H1 (cell line): Measurements from ENCODE around the gene SCN1B. TPM values are rescaled to one million over a fixed set of nuclear protein-coding genes. Genes with fewer than 3 reads are reported as not detected.

Source experiments
- CTCF ChIA-PET: fragments of 300-600 bp; sonication (Branson Sonifier 250); formaldehyde crosslinking; loops from one replicate; lab custom pipeline; 2021; ENCODE audit not compliant: partially characterized antibody; lab: Charles Lee
- POLR2A ChIA-PET: fragments of 300-600 bp; sonication (Branson Sonifier 250); formaldehyde crosslinking; loops from one replicate; lab custom pipeline; 2021; ENCODE audit warnings: inconsistent platforms; ENCODE audit not compliant: partially characterized antibody; lab: Charles Lee
- DNase-seq, 2 experiments: peaks; one replicate each; pipeline versions ENCODE4 v3.0.0 to v3.0.0-alpha.2; 2010 to 2022; ENCODE audit warnings: low spot score in 2 of 2, low read depth in 1 of 2, mixed read lengths in 1 of 2
- FAIRE-seq: peaks from 2 replicates; lab custom pipeline; 2011; peaks lifted over from hg19 to GRCh38; lab: Jason Lieb, UNC
- H2AFZ ChIP-seq: 2 replicates; pipeline ENCODE4 v1.8.1; 2012; ENCODE audit warnings: low read length, inconsistent platforms
- H2AK5ac ChIP-seq: 2 replicates; pipeline ENCODE4 v1.6.1; 2013; ENCODE audit warnings: low read depth, low read length
- H2BK120ac ChIP-seq: replicated peaks from 2 replicates; pipeline ENCODE3; 2013; ENCODE audit warnings: low read depth, low read length, inconsistent platforms
- H2BK12ac ChIP-seq: 2 replicates; pipeline ENCODE4 v1.6.1; 2013; ENCODE audit warnings: low read depth, low read length
- H2BK15ac ChIP-seq: 2 replicates; pipeline ENCODE4 v1.6.1; 2013; ENCODE audit warnings: low read length
- H2BK20ac ChIP-seq: 2 replicates; pipeline ENCODE4 v1.6.1; 2013; ENCODE audit warnings: low read length
- H2BK5ac ChIP-seq: 2 replicates; pipeline ENCODE4 v1.6.1; 2013; ENCODE audit warnings: low read depth, low read length
- H3K14ac ChIP-seq: 2 replicates; pipeline ENCODE4 v1.6.1; 2013; ENCODE audit warnings: inconsistent platforms; ENCODE audit not compliant: insufficient read length
- H3K18ac ChIP-seq: 2 replicates; pipeline ENCODE4 v1.6.1; 2013; ENCODE audit warnings: low read length; ENCODE audit errors: extremely low read depth
- H3K23ac ChIP-seq: 2 replicates; pipeline ENCODE4 v1.6.1; 2013; ENCODE audit warnings: inconsistent platforms; ENCODE audit not compliant: insufficient read length
- H3K23me2 ChIP-seq: 2 replicates; pipeline ENCODE4 v1.6.1; 2013; ENCODE audit warnings: low read depth, low read length
- H3K27ac ChIP-seq: 2 replicates; pipeline ENCODE4 v1.6.1; 2011; ENCODE audit warnings: low read depth, low read length, inconsistent platforms
- H3K27me3 ChIP-seq, 4 experiments: replicated peaks in 1 of 4; 1 replicate in 1 of 4; 2 replicates in 3 of 4; pipeline versions ENCODE4 v1.6.1 to v1.8.1; 2011 to 2013; ENCODE audit warnings: low read length in 3 of 4, mild to moderate bottlenecking in 3 of 4, inconsistent platforms in 2 of 4, mixed read lengths in 2 of 4, moderate library complexity in 1 of 4; ENCODE audit not compliant: control insufficient read depth in 3 of 4, insufficient read depth in 3 of 4; ENCODE audit errors: extremely low read depth in 1 of 4
- H3K36me3 ChIP-seq, 4 experiments: 2 replicates each; pipeline versions ENCODE4 v1.6.1 to v1.8.1; 2011 to 2013; ENCODE audit warnings: mild to moderate bottlenecking in 4 of 4, low read length in 3 of 4, moderate library complexity in 2 of 4, control low read depth in 1 of 4, inconsistent platforms in 1 of 4; ENCODE audit not compliant: insufficient read depth in 4 of 4, control insufficient read depth in 2 of 4
- H3K4ac ChIP-seq: replicated peaks from 2 replicates; pipeline ENCODE3; 2013; ENCODE audit warnings: low read length, low read depth, mixed read lengths, inconsistent platforms; ENCODE audit not compliant: insufficient read length
- H3K4me1 ChIP-seq, 4 experiments: replicated peaks in 1 of 4; 1 replicate in 1 of 4; 2 replicates in 3 of 4; pipeline versions ENCODE4 v1.6.1 to v1.8.1; 2011 to 2013; ENCODE audit warnings: low read length in 3 of 4, inconsistent platforms in 2 of 4, mixed read lengths in 1 of 4; ENCODE audit not compliant: insufficient read depth in 4 of 4, control insufficient read depth in 3 of 4
- H3K4me2 ChIP-seq, 2 experiments: 2 replicates each; pipeline versions ENCODE4 v1.6.1 to v1.8.1; 2011 to 2013; ENCODE audit warnings: low read depth in 2 of 2, low read length in 2 of 2, control low read depth in 1 of 2, inconsistent platforms in 1 of 2, mild to moderate bottlenecking in 1 of 2; ENCODE audit not compliant: insufficient read depth in 1 of 2
- H3K4me3 ChIP-seq, 4 experiments: fragments of 200-600, 300-600 bp in 1 of 4; sonication (generic), shearing (Covaris generic), sonication (Bioruptor Twin) in 1 of 4; 2 replicates each; pipeline versions ENCODE4 v1.5.1 to v1.8.1; 2011 to 2016; ENCODE audit warnings: low read length in 4 of 4, low read depth in 3 of 4, control low read depth in 2 of 4, inconsistent platforms in 2 of 4, mild to moderate bottlenecking in 2 of 4, mixed read lengths in 1 of 4, moderate library complexity in 1 of 4; ENCODE audit not compliant: insufficient read depth in 2 of 4; ENCODE audit errors: extremely low read depth in 1 of 4
- H3K56ac ChIP-seq: replicated peaks from 2 replicates; pipeline ENCODE3; 2013; ENCODE audit warnings: low read depth, mild to moderate bottlenecking, mixed read lengths, low read length, inconsistent platforms; ENCODE audit not compliant: insufficient read length
- H3K79me1 ChIP-seq: 2 replicates; pipeline ENCODE4 v1.6.1; 2013; ENCODE audit warnings: low read depth, low read length, control low read depth
- H3K79me2 ChIP-seq, 2 experiments: 2 replicates each; pipeline versions ENCODE4 v1.6.1 to v1.8.1; 2012 to 2013; ENCODE audit warnings: low read length in 2 of 2, mild to moderate bottlenecking in 2 of 2, inconsistent platforms in 1 of 2; ENCODE audit not compliant: insufficient read depth in 2 of 2, control insufficient read depth in 1 of 2
- H3K9ac ChIP-seq, 4 experiments: replicated peaks in 1 of 4; 1 replicate in 1 of 4; 2 replicates in 3 of 4; pipeline versions ENCODE4 v1.6.1 to v1.8.1; 2011 to 2013; ENCODE audit warnings: low read depth in 3 of 4, low read length in 3 of 4, control low read depth in 2 of 4, mild to moderate bottlenecking in 2 of 4, moderate library complexity in 2 of 4, inconsistent platforms in 1 of 4; ENCODE audit errors: extremely low read depth in 1 of 4
- H3K9me3 ChIP-seq, 2 experiments: 2 replicates each; pipeline versions ENCODE4 v1.6.1 to v1.8.1; 2012 to 2013; ENCODE audit warnings: mild to moderate bottlenecking in 2 of 2, moderate library complexity in 2 of 2, control low read depth in 1 of 2, inconsistent platforms in 1 of 2, low read depth in 1 of 2, low read length in 1 of 2, mixed read lengths in 1 of 2; ENCODE audit not compliant: insufficient read depth in 2 of 2
- H4K20me1 ChIP-seq, 2 experiments: replicated peaks in 1 of 2; 2 replicates each; pipeline versions ENCODE3 to v1.8.1; 2011 to 2013; ENCODE audit warnings: inconsistent platforms in 2 of 2, low read length in 2 of 2, mild to moderate bottlenecking in 1 of 2; ENCODE audit not compliant: insufficient read depth in 2 of 2, control insufficient read depth in 1 of 2
- H4K5ac ChIP-seq: 2 replicates; pipeline ENCODE4 v1.6.1; 2013; ENCODE audit warnings: low read length, low read depth, mixed read lengths, inconsistent platforms; ENCODE audit not compliant: insufficient read length
- H4K8ac ChIP-seq: 2 replicates; pipeline ENCODE4 v1.8.0; 2013; ENCODE audit warnings: mild to moderate bottlenecking, moderate library complexity, low read length, inconsistent platforms; ENCODE audit not compliant: insufficient read depth; ENCODE audit errors: extremely low read depth
- H4K91ac ChIP-seq: replicated peaks from 2 replicates; pipeline ENCODE3; 2013; ENCODE audit warnings: low read length, mixed read lengths, inconsistent platforms; ENCODE audit not compliant: insufficient read length
- E2F6 ChIP-seq: IDR thresholded peaks from 2 replicates; pipeline ENCODE4 v1.6.1; 2012; ENCODE audit warnings: inconsistent platforms
- RAD21 ChIP-seq, 2 experiments: IDR thresholded peaks in 1 of 2; conservative IDR thresholded peaks in 1 of 2; 2 replicates each; pipeline ENCODE4 v1.6.1; 2011; ENCODE audit warnings: low read depth in 2 of 2, low read length in 2 of 2, improper control_type of control experiment in 1 of 2, inconsistent platforms in 1 of 2, mild to moderate bottlenecking in 1 of 2, moderate library complexity in 1 of 2
- RXRA ChIP-seq: IDR thresholded peaks from 2 replicates; pipeline ENCODE4 v1.6.1; 2011; ENCODE audit warnings: low read depth, mild to moderate bottlenecking, low read length, moderate library complexity; ENCODE audit not compliant: insufficient read depth
- SIN3A ChIP-seq, 2 experiments: IDR thresholded peaks in 1 of 2; conservative IDR thresholded peaks in 1 of 2; 2 replicates each; pipeline ENCODE4 v1.6.1; 2011 to 2012; ENCODE audit warnings: low read length in 2 of 2, improper control_type of control experiment in 1 of 2, low read depth in 1 of 2, mild to moderate bottlenecking in 1 of 2
- SIX5 ChIP-seq: IDR thresholded peaks from 2 replicates; pipeline ENCODE4 v1.6.1; 2011; ENCODE audit warnings: mild to moderate bottlenecking, low read depth, low read length
- TAF1 ChIP-seq: IDR thresholded peaks from 2 replicates; pipeline ENCODE4 v1.6.1; 2011; ENCODE audit warnings: mild to moderate bottlenecking, low read depth, low read length
- USF2 ChIP-seq: IDR thresholded peaks from 2 replicates; pipeline ENCODE4 v1.6.1; 2011; ENCODE audit warnings: low read length, improper control_type of control experiment
- ZNF274 ChIP-seq: IDR thresholded peaks from 2 replicates; pipeline ENCODE4 v1.7.0; 2012; ENCODE audit warnings: low read length, borderline replicate concordance; ENCODE audit errors: extremely low read depth
- WGBS, 2 experiments: shearing (Covaris generic) in 1 of 2; methylation state at CpG; one replicate each; pipeline versions ENCODE4 v1.1.6 to v1.1.7; 2013 to 2015; ENCODE audit warnings: low lambda C conversion rate in 2 of 2, mixed read lengths in 2 of 2, inconsistent platforms in 1 of 2, low coverage in 1 of 2, missing lambda C conversion rate in 1 of 2; ENCODE audit not compliant: insufficient replicate concordance in 2 of 2, insufficient coverage in 1 of 2, insufficient read length in 1 of 2; ENCODE audit errors: extremely low coverage in 1 of 2, missing lambda C conversion rate in 1 of 2; 5-methylcytosine and 5-hydroxymethylcytosine counted together
- polyA plus RNA-seq, 7 experiments: library from polyadenylated mRNA; depleted of rRNA in 3 of 7; stranded (reverse) in 5 of 7; unstranded in 2 of 7; fragments of >200 nt in 5 of 7; fragments of 200-250 nt in 2 of 7; gene quantifications; 1 replicate in 5 of 7; 2 replicates in 1 of 7; 4 replicates in 1 of 7; pipeline versions ENCODE4 v1.2.1 to v1.2.3, GENCODE V29; 2011 to 2013; ENCODE audit warnings: missing spikeins in 2 of 7, mixed read lengths in 2 of 7
- total RNA-seq: library from RNA; stranded (reverse); fragmentation: NEBNext Ultra II Directional; extraction: Animal tissue kit (Norgen Biotek cat#: 25700); gene quantifications from 2 replicates; pipeline ENCODE4 v1.2.1, GENCODE V29; 2021

Gene SCN1B
- total and polyA plus RNA-seq, 2 of the 8 experiments (the other 6 are each of a cell fraction or from before 2014, with no cell fraction given) = 3.1 to 3.5 TPM

- 0 out of 2 replicates have a peak overlapping the region, but pooled peaks have one; percentile 9 for H3K27ac ChIP-seq
- no peaks in the 10 kb centered on the region; a peak in 1 of 7 replicates for H3K27me3 ChIP-seq
- TF ChIP-seq RXRA (0 out of 2 replicates have a peak, but pooled peaks have one; percentile 75), SIN3A (conservative IDR thresholded peaks at IDR 0.05 in 1 of 2, IDR thresholded peaks at IDR 0.05 in 1 of 2; ENCODE audit: low read depth in 1 of 2, low read length in 2 of 2) (peak in 1 of 2 experiments; percentile 61; a peak in 1 of 4 replicates), USF2 (peak; percentile 45; the same call in 1 of the 2 replicates), ZNF274 (no peak), RAD21 (IDR thresholded peaks at IDR 0.05 in 1 of 2, conservative IDR thresholded peaks at IDR 0.05 in 1 of 2; ENCODE audit: low read depth in 2 of 2, low read length in 2 of 2) (peak; percentile 96), SIX5 (no peak), E2F6 (no peak), TAF1 (no peak)
Measured at GRCh38 chr19:35013041-35013819, 17.0 kb upstream of the SCN1B start.

More at GRCh38 chr19:35013041-35013819, 17.0 kb upstream of the SCN1B start:
- no peak overlapping the region for H3K14ac ChIP-seq
- no peak overlapping the region for H2BK12ac ChIP-seq
- H3K56ac ChIP-seq = no peak overlapping the region
- H3K79me2 ChIP-seq = no peaks in the 10 kb centered on the region
- WGBS, 2 experiments = 79% methylated on average over 23 of the region's 32 CpGs; no CpG with 5 or more reads in 1 of the 2 experiments
- no peak overlapping the region for H3K4me3 ChIP-seq
- peaks cover 40 to 77% (median 66%) of the 10 kb centered on the region in 4 experiments for H3K36me3 ChIP-seq
- H4K91ac ChIP-seq = no peak overlapping the region
- H3K9me3 ChIP-seq = no peaks in the 10 kb centered on the region
- ChIA-PET CTCF (interaction anchor here (0.5 to 12.2 kb wide), 20 partner anchors 9 to 1913 kb away, joined by 3 to 174 read pairs (median 4); partner anchors contain the start of gene ZNF30), POLR2A (interaction anchor here (1.0 to 24.8 kb wide), 6 partner anchors 7 to 41 kb away, joined by 3 to 366 read pairs (median 6); partner anchors contain the start of genes GRAMD1A and SCN1B)
- no peak overlapping the region for H2BK15ac ChIP-seq
- no peak overlapping the region for H3K4ac ChIP-seq
- DNase-seq (peak in 1 of 2 experiments; percentile 97), FAIRE-seq (no peak)
- H4K20me1 ChIP-seq = peaks cover 8 to 20% of the 10 kb centered on the region in 2 experiments
- no peak overlapping the region for H2AFZ ChIP-seq
- H2BK5ac ChIP-seq = no peak overlapping the region; the same call in 1 of the 2 replicates
- no peaks in the 10 kb centered on the region; the same call in 1 of the 2 replicates for H3K79me1 ChIP-seq
- no peaks in the 10 kb centered on the region for H3K4me1 ChIP-seq
- H4K8ac ChIP-seq = peak overlapping the region; percentile 46
- no peak overlapping the region for H3K23ac ChIP-seq
- no peak overlapping the region; the same call in 1 of the 2 replicates for H3K18ac ChIP-seq
- no peaks in the 10 kb centered on the region for H3K23me2 ChIP-seq
- 0 out of 2 replicates have a peak overlapping the region, but pooled peaks have one; percentile 32 for H2BK20ac ChIP-seq
- no peak overlapping the region for H3K9ac ChIP-seq
- H3K4me2 ChIP-seq = no peak overlapping the region
- no peak overlapping the region for H2AK5ac ChIP-seq
- H2BK120ac ChIP-seq = no peak overlapping the region
- H4K5ac ChIP-seq = no peak overlapping the region
